Right ventricle myocardium inferior (tissue), 1 donor: ENCODE measurements around the gene TANC1. TPM values are rescaled to one million over a fixed set of nuclear protein-coding genes. Genes with fewer than 3 reads are reported as not detected.

Experiments
- ATAC-seq: fragments of 200-7000 bp; cut with Tn5 transposase; one replicate; pipeline ENCODE4 v1.9.1; 2020; ENCODE audit warnings: mild to moderate bottlenecking, moderate library complexity
- DNase-seq: peaks from one replicate; pipeline ENCODE4 v3.0.0; 2021; ENCODE audit errors: missing footprints
- intact Hi-C: fragments of 100-400 bp; cut with DNase I; formaldehyde crosslinking; loops from one replicate; pipeline ENCODE4 v1.11.0; 2022
- total RNA-seq: library from RNA; stranded (reverse); fragmentation: NEBNext Ultra II Directional; extraction: Animal tissue kit (Norgen Biotek cat#: 25700); gene quantifications from one replicate; pipeline ENCODE4 v1.2.1, GENCODE V29; 2021
- donor health status: DM: no; HTN: yes; CAD: no; lungs with severe emphysema.

TANC1 gene
- total RNA-seq, 1 donor from 2014 or later, result 62.4 TPM

GRCh38 chr2:159044804-159045286 lies 76.4 kb downstream of the TANC1 start:
- DNase-seq (no peak), ATAC-seq (peak; percentile 49)

GRCh38 chr2:159045545-159046454 lies 77.4 kb downstream of the TANC1 start:
- DNase-seq (no peak), ATAC-seq (no peak)
- intact Hi-C loops, result no loop called here

More at GRCh38 chr2:159044804-159045286, 76.4 kb downstream of the TANC1 start:
- intact Hi-C loops, result no loop called here

- ATAC-seq (no peak), DNase-seq (no peak)
- intact Hi-C loops, result no loop called here
These were observed 78.5 kb downstream of the TANC1 start for GRCh38 chr2:159046966-159047365.

GRCh38 chr2:159050426-159050825 lies 82.0 kb downstream of the TANC1 start:
- no peak for DNase-seq
- intact Hi-C loops, result no loop called here
- ATAC-seq, result no peak

- no peak for ATAC-seq
- intact Hi-C loops, result no loop called here
- no peak for DNase-seq
These were observed 82.7 kb downstream of the TANC1 start for GRCh38 chr2:159051133-159051532.

- ATAC-seq (no peak), DNase-seq (no peak)
- intact Hi-C loops, result no loop called here
These were observed 83.2 kb downstream of the TANC1 start for GRCh38 chr2:159051661-159052060.

- intact Hi-C loops, result no loop called here
- DNase-seq (no peak), ATAC-seq (no peak)
These were observed 83.7 kb downstream of the TANC1 start for GRCh38 chr2:159052157-159052601.

- DNase-seq (no peak), ATAC-seq (no peak)
- intact Hi-C loops, result no loop called here
These were observed 85.0 kb downstream of the TANC1 start for GRCh38 chr2:159053161-159054031.

GRCh38 chr2:159054032-159054334 lies 85.5 kb downstream of the TANC1 start:
- DNase-seq (no peak), ATAC-seq (no peak)
- intact Hi-C loops, result no loop called here

GRCh38 chr2:159054985-159055384 lies 86.5 kb downstream of the TANC1 start:
- DNase-seq (no peak), ATAC-seq (no peak)
- intact Hi-C loops, result no loop called here

GRCh38 chr2:159060518-159060917 lies 92.1 kb downstream of the TANC1 start:
- DNase-seq, result no peak
- no peak for ATAC-seq
- intact Hi-C loops, result loop anchor here (5.0 kb wide), 1 partner anchor 37 kb away; no protein-coding TSS in a partner anchor

- no peak for DNase-seq
- intact Hi-C loops, result loop anchor here (2.0 to 5.0 kb wide), 2 partner anchors 19 to 34 kb away; no protein-coding TSS in a partner anchor
- peak; percentile 45 for ATAC-seq
These were observed 95.2 kb downstream of the TANC1 start for GRCh38 chr2:159063677-159064076.

- intact Hi-C loops, result loop anchor here (5.0 kb wide), 1 partner anchor 33 kb away; no protein-coding TSS in a partner anchor
These were observed 96.2 kb downstream of the TANC1 start for GRCh38 chr2:159064446-159065301.

GRCh38 chr2:159065313-159065712 lies 96.9 kb downstream of the TANC1 start:
- ATAC-seq (no peak), DNase-seq (no peak)
- intact Hi-C loops, result no loop called here

More at GRCh38 chr2:159064446-159065301, 96.2 kb downstream of the TANC1 start:
- DNase-seq (no peak), ATAC-seq (no peak)

- intact Hi-C loops, result no loop called here
- DNase-seq, result no peak
- no peak for ATAC-seq
These were observed 97.5 kb downstream of the TANC1 start for GRCh38 chr2:159065891-159066290.

- intact Hi-C loops, result no loop called here
- DNase-seq (no peak), ATAC-seq (no peak)
These were observed 98.2 kb downstream of the TANC1 start for GRCh38 chr2:159066541-159067156.

- no peak for DNase-seq
- no peak for ATAC-seq
- intact Hi-C loops, result no loop called here
These were observed 99.5 kb downstream of the TANC1 start for GRCh38 chr2:159067971-159068370.

GRCh38 chr2:159069229-159069628 lies 100.8 kb downstream of the TANC1 start:
- DNase-seq (no peak), ATAC-seq (no peak)
- intact Hi-C loops, result no loop called here
